IPS-NIHi7 (cell line): Measurements from ENCODE around the gene CDH18.
A peak's percentile ranks its signal among the peaks of the same experiment; 100 is the strongest.

Source experiments
- DNase-seq: peaks from one replicate; pipeline ENCODE4 v3.0.0; 2012; ENCODE audit warnings: mixed read lengths; ENCODE audit errors: extremely low spot score

CDH18 gene

DNA sequence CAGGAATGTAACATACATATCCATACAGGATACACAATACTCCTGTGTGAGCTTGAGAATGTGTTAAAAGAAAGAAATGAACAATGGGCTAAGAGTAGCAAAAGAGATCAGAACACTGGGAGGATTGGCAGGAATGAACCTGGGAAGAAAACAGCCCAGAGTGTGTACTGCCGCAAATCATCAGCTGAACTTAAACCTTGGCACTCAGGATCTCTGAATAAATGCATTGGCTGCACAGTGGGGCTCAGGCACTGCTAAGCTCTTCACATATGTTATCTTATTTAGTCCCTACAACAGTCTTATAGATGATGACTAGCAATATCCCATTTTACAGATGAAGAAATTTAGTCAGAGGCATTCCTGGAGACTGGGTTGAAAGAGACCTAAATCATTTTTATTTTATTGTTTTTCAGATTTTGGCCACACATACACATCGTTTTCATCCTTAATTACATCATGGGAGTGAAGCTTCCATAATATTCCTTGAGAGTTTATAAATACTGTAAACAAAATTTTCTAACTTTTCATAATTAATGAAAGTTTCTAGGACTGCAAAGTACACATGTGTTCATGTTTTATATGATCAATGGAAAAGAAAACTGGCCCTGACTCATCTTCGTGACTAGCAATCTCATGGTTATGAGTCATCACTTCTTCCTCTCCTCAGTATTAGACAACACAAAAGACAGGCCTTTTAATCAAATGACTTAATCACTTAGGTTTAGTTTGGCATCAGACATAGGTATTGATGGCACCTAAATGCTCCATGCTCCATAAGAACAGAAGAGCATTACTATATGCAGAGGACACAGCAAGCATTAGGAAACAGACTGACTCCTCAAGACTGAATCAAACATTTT lies 59.2 kb downstream of the CDH18 start:
- DNase-seq = no peak

DNA sequence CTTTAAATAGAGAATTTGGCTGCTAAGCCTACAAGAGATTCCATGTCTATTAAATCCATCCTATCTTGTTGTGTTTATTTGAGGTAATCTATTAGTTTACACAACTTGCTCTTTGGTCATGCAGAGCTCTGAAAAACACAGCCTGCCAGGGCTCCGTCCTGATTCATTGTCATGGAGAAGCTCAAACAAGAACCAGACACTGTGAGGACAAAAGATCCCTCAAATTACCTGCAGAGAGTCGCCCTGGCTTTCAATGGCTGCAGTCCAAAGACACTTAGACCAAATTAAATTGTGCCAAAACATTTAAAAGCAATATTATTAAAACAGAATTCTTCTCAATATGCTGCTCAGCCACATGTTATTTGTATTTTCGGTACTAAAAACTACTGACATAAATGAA lies 60.1 kb downstream of the CDH18 start:
- DNase-seq = peak; percentile 59

DNA sequence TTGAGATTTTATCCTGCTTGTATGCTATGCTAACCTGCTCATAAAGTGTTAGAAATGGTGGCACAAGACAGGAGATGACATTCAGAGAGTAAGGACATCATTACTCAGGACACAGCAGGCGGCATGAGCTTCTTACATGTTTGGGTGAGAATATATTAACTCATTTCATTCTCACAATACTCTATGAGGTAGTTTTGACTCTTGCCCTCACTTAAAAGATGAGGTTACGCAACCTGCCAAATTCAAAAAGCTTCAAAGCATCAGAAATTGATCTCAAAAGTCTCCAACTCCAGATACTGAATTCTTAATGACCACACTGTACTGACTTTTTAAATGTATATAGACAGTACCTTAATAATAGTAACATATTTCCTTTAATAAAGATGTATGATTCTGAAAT lies 60.8 kb downstream of the CDH18 start:
- DNase-seq = no peak

DNA sequence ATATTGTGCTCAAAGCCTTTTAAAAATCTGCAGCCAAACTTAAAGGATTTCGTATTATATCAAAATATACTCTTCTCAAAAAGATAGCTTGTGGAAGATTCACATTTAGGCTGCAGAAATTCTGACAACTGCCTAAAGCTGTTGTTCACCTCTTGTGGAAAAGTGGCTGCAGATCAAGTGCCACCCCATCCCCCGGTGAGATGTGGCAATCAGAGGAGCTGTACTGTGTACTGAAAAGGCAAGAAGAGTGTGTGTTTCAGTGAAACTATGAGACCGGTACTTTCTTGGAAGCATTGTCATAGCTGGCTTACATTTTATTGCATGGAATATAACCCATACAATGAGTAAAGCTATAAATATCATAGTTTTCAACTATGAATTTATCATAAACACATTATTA lies 64.3 kb downstream of the CDH18 start:
- DNase-seq = no peak

DNA sequence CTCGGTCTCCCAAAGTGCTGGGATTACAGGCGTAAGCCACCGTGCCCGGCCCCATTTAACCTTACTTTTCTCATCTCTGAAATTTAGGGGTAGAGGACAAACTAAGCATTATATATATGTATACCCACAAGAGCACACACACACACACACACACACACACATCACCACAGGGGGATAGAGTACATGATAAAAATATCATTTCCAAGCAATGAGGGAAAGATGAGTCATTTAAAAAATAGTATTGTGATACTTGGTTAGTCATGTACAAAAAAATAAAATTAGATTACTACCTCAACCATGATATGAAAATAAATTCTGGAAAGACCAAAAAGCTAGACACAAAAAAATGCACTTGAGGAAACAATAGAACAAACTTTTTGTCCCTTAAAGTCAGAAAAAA lies 67.2 kb downstream of the CDH18 start:
- DNase-seq = no peak

DNA sequence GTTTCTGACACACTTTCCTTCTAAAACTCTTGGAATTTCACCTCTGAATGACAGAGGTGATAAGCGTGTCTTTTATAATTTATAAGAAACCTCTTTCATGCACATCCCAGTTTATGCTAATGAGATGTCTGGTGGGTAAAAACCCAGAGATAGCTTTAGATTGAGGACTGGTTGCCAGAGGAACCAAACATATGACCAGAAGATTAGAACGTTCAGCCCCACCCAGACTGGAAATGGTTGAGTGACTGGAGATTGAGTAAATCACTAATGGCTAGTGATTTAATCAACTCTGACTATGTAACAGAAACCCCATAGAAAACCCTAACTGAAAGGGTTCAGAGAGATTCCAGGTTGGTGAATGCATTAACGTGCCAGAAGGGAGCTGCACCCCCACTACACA lies 69.2 kb downstream of the CDH18 start:
- DNase-seq = no peak

DNA sequence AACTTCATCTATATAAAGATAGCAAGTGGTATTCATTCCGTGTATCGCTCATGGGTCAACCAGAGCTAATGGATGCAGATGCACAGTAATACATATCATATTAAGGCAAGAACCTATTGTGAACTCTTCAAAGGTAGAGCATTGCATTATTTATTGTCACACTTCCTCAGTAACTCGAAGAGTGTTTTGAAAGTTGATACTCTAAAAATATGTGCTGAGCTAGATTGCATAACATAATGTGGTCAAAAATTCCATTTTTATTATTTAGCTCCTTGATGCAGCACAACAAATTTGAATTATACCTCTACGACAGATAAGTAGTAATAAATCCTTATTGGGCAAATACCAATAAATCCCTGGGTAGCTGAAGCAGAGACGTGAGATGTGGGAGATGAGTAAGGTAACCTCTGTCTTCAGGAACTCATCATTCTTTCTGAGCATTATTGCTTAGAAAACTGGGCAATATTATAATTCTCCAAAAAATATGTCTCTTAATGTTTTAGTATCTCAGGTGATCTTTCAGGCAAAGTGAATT lies 70.3 kb downstream of the CDH18 start:
- DNase-seq = no peak

DNA sequence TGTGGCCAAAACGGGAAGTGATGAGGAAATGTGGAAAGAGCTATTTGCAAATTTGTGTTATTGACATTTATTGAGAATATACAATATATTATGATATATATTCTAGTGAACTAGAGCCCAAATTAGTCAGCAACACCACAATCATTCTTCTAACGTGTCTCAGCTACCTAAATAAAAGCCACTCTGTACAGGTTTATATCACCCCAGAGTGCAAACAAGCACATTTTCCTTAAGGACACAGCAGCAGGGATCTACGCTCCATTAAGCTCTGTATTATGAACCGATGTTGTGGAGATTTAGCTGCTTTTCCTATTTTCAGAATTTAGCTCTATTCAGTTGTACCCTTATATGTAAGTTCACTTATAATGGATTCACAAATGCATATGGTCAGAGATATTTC lies 77.9 kb downstream of the CDH18 start:
- DNase-seq = no peak

DNA sequence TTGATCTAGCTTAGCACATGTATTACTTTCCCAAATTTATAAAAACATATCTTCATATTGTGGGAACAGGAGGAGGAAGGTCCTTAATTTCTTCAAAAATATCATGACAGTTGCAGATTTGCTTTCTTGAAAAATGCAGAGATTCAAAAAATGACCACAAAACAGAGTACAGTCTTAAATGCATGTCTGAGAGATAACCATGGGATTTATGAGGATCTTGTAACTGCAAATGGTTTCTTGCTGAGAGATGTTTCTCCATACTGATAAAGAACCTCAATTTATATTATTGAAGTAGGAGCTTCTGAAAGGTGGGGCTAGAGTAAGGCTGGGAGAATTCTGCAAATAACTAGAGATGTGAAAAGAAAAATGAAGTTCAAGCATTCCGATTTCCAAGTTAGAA lies 83.2 kb downstream of the CDH18 start:
- DNase-seq = no peak

DNA sequence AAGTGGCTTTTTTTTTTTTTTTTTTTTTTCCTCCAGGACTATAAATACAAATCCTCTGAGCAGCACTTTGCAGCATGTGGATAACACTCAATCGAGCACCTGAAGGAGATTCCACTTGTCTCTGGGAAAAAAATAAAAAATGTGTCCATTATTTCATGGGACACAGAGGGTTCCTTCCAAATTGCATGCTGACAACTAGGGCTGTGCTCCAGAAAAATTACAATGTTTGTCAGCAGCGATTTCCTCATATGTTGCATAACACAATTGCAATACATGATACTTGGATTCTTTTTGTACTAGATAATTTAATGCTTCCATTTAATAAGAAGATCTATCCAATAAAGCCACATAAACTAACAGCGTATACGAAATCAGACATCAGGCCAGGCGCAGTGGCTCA lies 84.4 kb downstream of the CDH18 start:
- no peak for DNase-seq

DNA sequence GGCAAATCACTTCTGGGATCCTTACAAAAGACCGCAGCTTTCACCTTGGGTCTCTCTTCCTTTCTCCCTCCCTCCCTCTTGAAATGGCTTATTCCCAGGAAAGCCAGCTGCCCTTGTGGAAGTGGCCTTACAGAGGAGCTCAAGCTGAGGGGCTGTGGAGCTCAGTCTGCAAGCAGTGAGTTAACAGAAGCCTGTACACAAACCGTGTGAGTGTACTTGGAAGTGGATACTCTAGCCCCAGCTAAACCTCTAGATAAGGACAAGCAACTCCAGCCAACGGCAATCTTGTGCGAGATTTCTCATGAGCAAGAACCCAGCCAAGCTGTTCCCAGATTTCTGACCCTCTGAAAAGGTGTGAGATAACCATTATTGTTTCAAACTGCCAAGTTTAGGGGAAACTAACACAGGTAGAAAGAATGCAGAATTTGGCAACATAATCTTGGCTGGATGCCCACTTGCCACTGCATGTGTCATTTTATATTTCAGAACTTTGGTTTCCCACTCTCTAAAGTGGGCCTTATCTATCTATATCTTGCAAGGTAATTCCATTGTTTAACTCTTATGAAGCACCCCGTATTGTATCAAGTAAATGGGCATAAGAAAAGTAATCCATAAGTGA lies 85.6 kb downstream of the CDH18 start:
- DNase-seq = peak; percentile 19

DNA sequence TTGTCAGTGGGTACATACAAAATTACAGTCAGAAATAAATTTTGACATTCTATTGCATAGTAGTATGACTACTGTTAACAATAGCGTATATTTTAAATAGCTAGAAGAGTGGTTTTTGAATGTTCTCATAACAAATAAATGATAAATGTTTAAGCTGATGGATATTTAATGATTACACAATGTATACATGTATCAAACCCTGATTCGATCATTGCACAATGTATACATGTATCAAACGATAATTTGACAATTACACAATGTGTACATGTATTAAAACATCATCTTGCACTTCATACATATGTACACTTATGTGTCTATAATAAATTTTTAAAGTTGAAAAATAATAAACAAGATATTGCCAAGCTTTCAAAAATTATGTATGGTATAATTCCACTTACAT lies 87.7 kb downstream of the CDH18 start:
- no peak for DNase-seq

DNA sequence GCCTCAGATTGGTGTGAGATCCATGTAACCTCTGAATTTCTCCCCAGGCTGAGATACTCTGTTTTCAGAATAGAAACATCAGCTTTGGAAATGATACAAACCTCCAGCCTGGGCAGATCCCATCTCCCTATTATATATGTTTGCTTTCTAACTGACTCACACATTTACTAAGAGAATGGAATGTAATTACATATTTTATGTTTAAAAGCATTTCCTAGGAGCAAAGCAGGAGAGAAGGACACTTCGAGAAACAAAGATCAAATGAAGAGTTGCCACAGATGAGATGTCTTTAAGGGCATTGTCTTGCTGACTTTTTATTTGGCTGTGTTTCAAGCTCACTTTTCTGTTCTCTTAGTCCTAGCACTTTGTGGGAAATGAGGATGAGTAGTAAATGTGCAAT lies 96.3 kb downstream of the CDH18 start:
- no peak for DNase-seq

DNA sequence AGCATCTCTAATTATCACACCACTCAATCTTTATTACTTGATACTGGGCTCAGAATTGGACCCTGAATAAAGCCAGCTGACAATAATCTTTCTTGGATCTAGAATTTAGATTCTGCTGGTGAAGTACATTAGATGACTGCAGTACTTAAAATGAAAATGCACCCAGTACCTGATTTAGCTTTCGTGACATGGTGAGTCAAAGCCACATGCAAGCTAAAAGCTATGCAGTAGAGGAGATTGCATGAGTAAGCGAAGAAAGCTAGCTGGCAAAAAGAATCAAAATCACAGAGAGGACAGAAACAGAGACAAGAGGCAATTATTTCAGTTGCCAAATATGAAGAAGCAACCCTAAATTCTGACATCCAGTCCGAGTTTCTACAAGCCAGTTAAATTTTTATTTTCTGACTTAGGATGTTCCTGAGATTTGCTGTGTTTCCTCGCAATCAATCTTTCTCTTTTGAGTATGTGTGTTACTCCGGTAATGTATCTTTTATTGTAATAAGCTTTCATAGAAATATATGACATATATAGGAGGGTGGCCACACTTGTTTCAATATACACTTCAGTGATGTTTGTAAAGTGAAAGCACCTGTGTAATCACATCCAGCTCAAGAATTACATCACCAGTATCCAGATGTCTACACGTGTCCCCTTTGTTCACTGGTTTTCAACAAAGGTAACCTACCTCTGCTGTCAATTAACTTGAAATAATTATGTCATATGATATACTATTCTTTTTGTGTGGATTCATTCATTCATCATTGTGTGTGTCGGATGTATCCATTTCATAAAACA lies 101.7 kb downstream of the CDH18 start:
- DNase-seq = no peak

DNA sequence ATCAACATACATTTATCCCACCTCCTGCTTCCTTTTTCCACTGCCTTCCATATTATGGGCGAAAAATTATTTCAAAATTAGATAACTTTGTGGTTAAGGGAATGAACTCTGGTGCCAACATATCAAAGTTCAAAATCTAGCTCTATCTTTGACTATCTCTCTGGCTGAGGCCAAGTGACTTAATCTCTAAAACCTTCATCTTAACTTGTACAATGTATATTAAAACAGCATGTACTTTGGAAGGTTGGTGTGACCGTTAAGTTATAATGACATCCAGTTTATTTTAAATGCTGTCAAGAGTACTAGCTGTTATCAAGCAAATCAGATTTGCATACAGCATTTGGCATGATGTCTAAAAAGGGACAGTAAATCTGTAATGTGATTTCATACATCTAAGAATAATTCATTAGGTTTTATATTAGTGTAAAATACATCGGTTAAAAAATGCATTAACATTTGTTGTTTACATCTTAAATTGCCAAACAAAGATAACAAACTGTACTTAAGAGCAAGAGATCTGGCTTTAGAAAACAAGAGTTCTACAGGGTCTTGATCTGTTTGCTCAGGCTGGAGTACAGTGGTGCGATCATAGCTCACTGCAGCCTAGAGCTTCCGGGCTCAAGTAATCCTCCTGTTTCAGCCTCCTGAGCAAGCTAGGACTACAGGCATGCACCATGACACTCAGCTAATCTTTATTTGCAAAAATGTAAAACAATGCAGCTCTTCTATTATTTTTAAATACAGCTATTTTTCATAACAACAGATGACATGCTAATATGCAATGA lies 102.8 kb downstream of the CDH18 start:
- DNase-seq = no peak

DNA sequence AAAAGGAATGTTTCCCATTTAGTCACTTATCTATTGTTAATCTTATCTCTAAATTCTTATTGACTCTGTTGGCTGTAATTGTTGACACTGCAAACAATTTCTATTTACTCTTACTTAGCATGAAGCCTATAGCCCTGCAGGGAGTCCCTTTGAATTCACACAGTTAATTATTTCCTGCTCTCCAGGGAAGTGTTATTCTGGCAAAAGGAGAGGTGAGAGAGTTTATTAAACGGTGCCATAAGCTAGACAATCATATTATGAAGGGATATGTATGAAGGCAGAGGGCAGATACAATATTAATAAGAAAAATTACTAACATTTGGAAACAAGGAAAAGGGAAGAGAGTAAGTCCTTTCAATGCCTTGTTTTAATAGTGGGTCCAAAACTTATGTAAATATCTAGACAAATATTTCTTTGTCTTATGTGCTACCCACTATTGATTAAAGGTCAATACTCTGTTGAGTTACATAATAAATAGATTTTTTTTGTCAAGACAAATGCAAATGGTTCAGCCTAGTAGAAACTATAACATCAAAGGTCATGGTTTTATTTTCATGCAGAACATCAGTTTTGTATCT lies 107.1 kb downstream of the CDH18 start:
- peak; percentile 17 for DNase-seq

DNA sequence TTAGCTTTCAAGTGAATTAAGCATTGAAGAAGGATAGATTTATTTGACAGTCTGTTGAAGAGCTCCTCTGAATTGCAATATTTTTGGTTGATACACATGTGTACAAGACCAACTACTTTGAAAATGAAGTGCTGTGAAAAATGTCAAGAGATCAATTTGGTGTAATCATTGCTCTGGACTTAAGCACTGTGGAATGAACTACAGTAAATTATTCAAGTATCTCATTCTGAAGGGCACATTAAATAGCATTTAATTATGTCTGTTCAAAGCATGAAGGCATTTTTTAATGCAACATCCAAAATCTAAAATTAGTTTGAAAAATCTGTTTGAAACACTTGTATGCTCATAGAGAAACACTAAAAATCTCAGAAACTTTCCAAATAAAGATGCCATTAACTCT lies 107.5 kb downstream of the CDH18 start:
- no peak for DNase-seq

DNA sequence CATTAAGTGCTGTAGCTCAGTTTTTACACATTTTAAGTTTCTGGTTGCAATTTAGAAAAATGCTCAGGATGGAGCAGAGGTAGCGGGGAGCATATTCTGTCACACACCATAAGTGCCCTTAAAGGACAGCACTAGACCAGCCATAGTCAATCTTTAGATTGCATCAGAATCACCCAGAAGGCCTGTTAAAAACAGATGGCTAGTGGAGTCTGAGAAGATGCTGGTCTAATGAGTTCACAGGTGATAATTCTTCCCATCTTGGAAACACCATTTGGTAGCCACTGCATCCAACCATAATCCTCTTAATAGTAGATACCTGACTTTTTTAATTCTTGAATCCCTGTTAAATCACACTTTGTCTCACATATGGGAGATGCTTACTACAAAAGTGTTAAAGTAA lies 113.2 kb downstream of the CDH18 start:
- no peak for DNase-seq

DNA sequence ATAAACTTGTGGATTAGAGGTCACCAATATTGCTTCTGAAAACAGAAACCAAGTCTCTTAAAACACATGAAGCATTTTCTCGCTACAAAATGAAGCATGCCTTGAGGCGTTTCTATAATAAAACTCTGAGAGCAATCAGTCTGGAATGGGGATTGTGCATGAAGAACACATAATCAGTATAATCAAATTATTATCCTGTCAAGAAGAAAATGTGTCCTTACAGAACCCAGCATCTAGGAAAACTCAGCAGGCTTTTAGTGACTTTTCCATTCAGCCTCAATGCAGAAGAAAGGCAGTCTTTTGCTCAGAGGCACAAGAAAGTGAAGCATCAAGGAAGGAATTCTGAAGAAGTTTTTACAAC lies 121.9 kb downstream of the CDH18 start:
- DNase-seq = no peak

DNA sequence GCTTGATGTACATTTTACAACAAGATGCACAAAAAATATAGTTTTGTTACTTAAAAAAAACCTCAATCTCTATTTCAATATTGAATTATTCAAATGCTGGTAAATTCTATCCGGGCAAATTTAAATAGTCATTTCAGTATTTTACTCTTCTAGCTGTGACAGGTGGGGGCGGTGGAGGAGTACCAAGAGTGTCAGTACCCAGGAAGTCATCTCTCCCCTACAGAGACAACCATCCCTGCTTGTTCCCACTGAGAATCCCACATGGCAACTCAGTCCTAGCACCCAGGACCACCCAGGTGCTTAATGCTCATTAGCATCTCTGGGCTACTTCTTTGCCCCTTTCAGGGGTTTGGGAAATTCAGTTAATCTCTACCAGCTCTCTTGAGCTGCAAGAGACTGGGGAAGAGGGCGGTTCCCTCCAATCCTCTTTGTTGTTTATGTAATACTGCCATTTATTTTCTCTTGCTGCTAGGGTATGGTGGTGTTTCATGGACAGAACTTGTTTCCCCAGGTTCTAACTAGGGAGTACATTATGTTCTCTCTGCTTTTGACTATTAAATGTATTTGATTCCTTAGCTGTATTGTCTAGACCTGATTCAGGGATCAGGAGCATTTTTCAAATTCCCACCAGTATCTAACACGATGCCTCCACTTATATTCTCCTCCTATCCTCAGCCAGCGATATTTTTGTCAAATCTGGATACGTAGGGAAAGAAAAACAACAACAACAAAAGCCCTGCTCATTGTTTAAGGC lies 122.5 kb downstream of the CDH18 start:
- no peak for DNase-seq

DNA sequence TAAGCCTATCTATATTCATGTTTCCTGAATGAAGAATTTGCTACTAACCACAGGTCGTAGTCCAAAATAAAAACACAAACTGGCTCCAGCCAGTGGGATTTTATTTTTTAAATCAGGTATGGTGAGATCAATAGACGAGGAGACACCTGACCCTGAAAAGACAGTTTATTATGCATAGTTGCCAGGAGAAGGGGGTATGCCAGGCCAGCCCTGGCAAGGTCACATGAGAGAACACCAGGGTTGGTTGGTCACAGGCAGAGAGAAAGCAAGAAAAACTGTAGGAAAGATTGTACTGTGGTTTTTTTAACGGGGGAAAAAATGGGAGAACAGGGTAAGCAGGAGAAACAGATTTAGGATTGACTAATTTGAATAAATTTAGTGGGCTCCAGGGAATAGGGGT lies 125.3 kb downstream of the CDH18 start:
- no peak for DNase-seq
